Measurements from ENCODE around the gene AIFM2.

GRCh38 chr10:70146489-70147258 is 14.0 kb upstream of the AIFM2 start, which contains the start of gene TYSND1:
- TF ChIP-seq POLR2AphosphoS5 (IDR thresholded peaks at IDR 0.05; ENCODE audit: insufficient read depth, low read depth, low read length) (peak; percentile 79), EZH2 (IDR thresholded peaks at IDR 0.05; ENCODE audit: borderline replicate concordance, low read depth, low read length, severe bottlenecking) (no peak), POLR2A (IDR thresholded peaks at IDR 0.05; ENCODE audit: low read depth, low read length) (peak; percentile 91), MYC (IDR thresholded peaks at IDR 0.05; ENCODE audit: low read depth, low read length) (no peak), JUN (IDR thresholded peaks at IDR 0.05; ENCODE audit: borderline replicate concordance, insufficient read depth, insufficient read length, low read depth) (peak; percentile 44), FOS (IDR thresholded peaks at IDR 0.05; ENCODE audit: borderline replicate concordance, insufficient read depth, low read length) (peak; percentile 72), GATA2 (IDR thresholded peaks at IDR 0.05; ENCODE audit: insufficient read depth, insufficient read length, low read depth, low read length) (no peak)
- TF ChIP-seq, protein P1, sequence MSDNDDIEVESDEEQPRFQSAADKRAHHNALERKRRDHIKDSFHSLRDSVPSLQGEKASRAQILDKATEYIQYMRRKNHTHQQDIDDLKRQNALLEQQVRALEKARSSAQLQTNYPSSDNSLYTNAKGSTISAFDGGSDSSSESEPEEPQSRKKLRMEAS (IDR thresholded peaks at IDR 0.05; ENCODE audit: insufficient read depth, insufficient read length), result no peak
- TF ChIP-seq, protein P2, sequence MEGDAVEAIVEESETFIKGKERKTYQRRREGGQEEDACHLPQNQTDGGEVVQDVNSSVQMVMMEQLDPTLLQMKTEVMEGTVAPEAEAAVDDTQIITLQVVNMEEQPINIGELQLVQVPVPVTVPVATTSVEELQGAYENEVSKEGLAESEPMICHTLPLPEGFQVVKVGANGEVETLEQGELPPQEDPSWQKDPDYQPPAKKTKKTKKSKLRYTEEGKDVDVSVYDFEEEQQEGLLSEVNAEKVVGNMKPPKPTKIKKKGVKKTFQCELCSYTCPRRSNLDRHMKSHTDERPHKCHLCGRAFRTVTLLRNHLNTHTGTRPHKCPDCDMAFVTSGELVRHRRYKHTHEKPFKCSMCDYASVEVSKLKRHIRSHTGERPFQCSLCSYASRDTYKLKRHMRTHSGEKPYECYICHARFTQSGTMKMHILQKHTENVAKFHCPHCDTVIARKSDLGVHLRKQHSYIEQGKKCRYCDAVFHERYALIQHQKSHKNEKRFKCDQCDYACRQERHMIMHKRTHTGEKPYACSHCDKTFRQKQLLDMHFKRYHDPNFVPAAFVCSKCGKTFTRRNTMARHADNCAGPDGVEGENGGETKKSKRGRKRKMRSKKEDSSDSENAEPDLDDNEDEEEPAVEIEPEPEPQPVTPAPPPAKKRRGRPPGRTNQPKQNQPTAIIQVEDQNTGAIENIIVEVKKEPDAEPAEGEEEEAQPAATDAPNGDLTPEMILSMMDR (IDR thresholded peaks at IDR 0.05; ENCODE audit: extremely low read depth in 1 of 2, insufficient read depth in 1 of 2, low read depth in 1 of 2, low read length in 2 of 2), result peak; percentile 66 to 87

All from endothelial cell of umbilical vein (primary cell).